HL-60 (cell line): ENCODE measurements around the gene CCDC85A.

Experiments
- POLR2AphosphoS5 ChIP-seq: IDR thresholded peaks from 2 replicates; pipeline ENCODE4 v1.6.1; 2012; ENCODE audit warnings: low read depth
- TF ChIP-seq, protein P1 (sequence below): IDR thresholded peaks from one replicate; pipeline ENCODE4 v1.5.1; 2011; ENCODE audit warnings: low read length, control low read depth, inconsistent platforms; ENCODE audit not compliant: insufficient read depth
- TF ChIP-seq, protein P2 (sequence below): IDR thresholded peaks from 2 replicates; pipeline ENCODE4 v1.6.1; 2012; ENCODE audit warnings: low read depth; ENCODE audit not compliant: insufficient replicate concordance

GRCh38 chr2:56231361-56231760 lies 47.6 kb downstream of the CCDC85A start:
- TF ChIP-seq, protein P1, sequence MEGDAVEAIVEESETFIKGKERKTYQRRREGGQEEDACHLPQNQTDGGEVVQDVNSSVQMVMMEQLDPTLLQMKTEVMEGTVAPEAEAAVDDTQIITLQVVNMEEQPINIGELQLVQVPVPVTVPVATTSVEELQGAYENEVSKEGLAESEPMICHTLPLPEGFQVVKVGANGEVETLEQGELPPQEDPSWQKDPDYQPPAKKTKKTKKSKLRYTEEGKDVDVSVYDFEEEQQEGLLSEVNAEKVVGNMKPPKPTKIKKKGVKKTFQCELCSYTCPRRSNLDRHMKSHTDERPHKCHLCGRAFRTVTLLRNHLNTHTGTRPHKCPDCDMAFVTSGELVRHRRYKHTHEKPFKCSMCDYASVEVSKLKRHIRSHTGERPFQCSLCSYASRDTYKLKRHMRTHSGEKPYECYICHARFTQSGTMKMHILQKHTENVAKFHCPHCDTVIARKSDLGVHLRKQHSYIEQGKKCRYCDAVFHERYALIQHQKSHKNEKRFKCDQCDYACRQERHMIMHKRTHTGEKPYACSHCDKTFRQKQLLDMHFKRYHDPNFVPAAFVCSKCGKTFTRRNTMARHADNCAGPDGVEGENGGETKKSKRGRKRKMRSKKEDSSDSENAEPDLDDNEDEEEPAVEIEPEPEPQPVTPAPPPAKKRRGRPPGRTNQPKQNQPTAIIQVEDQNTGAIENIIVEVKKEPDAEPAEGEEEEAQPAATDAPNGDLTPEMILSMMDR = no peak
- TF ChIP-seq POLR2AphosphoS5 = no peak
- TF ChIP-seq, protein P2, sequence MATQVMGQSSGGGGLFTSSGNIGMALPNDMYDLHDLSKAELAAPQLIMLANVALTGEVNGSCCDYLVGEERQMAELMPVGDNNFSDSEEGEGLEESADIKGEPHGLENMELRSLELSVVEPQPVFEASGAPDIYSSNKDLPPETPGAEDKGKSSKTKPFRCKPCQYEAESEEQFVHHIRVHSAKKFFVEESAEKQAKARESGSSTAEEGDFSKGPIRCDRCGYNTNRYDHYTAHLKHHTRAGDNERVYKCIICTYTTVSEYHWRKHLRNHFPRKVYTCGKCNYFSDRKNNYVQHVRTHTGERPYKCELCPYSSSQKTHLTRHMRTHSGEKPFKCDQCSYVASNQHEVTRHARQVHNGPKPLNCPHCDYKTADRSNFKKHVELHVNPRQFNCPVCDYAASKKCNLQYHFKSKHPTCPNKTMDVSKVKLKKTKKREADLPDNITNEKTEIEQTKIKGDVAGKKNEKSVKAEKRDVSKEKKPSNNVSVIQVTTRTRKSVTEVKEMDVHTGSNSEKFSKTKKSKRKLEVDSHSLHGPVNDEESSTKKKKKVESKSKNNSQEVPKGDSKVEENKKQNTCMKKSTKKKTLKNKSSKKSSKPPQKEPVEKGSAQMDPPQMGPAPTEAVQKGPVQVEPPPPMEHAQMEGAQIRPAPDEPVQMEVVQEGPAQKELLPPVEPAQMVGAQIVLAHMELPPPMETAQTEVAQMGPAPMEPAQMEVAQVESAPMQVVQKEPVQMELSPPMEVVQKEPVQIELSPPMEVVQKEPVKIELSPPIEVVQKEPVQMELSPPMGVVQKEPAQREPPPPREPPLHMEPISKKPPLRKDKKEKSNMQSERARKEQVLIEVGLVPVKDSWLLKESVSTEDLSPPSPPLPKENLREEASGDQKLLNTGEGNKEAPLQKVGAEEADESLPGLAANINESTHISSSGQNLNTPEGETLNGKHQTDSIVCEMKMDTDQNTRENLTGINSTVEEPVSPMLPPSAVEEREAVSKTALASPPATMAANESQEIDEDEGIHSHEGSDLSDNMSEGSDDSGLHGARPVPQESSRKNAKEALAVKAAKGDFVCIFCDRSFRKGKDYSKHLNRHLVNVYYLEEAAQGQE = no peak
